GM12878 (cell line): Measurements from ENCODE around the gene MNT. TPM values are rescaled to one million over a fixed set of nuclear protein-coding genes. Genes with fewer than 3 reads are reported as not detected.

Experiments used
- ATAC-seq: fragments of 200-7000 bp; cut with Tn5 transposase; 3 replicates; pipeline ENCODE4 v1.9.1; 2020; ENCODE audit warnings: mild to moderate bottlenecking, moderate library complexity
- BruUV-seq: library from RNA; stranded (reverse); fragments of 400-500 nt; replicated peaks from 2 replicates; lab custom pipeline; 2021; lab: Mats Ljungman, UMichigan
- CTCF ChIA-PET: fragments of 300-600 bp; sonication (Branson Sonifier 250); formaldehyde crosslinking; extraction: SDS; loops from one replicate; lab custom pipeline; 2021; ENCODE audit warnings: inconsistent platforms; lab: Yijun Ruan, JAX
- POLR2A ChIA-PET: fragments of 350-600 bp; formaldehyde crosslinking; extraction: SDS; loops from one replicate; lab custom pipeline; 2021; ENCODE audit warnings: inconsistent platforms; lab: Charles Lee
- RAD21 ChIA-PET: fragments of 300-600 bp; sonication (Branson Sonifier 250); formaldehyde crosslinking; loops from one replicate; lab custom pipeline; 2023; ENCODE audit warnings: antibody characterized with exemption; ENCODE audit not compliant: unreplicated experiment; lab: Charles Lee
- SMC1A ChIA-PET: fragments of 300-600 bp; sonication (Branson Sonifier 250); formaldehyde crosslinking; loops from one replicate; lab custom pipeline; 2023; ENCODE audit not compliant: unreplicated experiment, uncharacterized antibody; lab: Charles Lee
- DNase-seq: peaks from one replicate; pipeline ENCODE4 v3.0.0-alpha.2; 2011; ENCODE audit warnings: low read depth, low spot score
- FAIRE-seq: peaks from 3 replicates; lab custom pipeline; 2011; peaks lifted over from hg19 to GRCh38; lab: Jason Lieb, UNC
- H2AFZ ChIP-seq: 2 replicates; pipeline ENCODE4 v1.6.0; 2011; ENCODE audit warnings: low read depth, low read length, control low read depth; ENCODE audit not compliant: control insufficient read depth
- H3K27ac ChIP-seq: 2 replicates; pipeline ENCODE4 v1.5.1; 2011; ENCODE audit warnings: control low read depth; ENCODE audit not compliant: control insufficient read depth, insufficient read depth
- H3K27me3 ChIP-seq, 2 experiments: replicated peaks in 1 of 2; 2 replicates each; pipeline versions ENCODE4 v1.6.0 to v1.6.1; 2011; ENCODE audit warnings: low read length in 1 of 2; ENCODE audit not compliant: control insufficient read depth in 2 of 2, insufficient read depth in 2 of 2
- H3K36me3 ChIP-seq, 2 experiments: 2 replicates each; pipeline ENCODE4 v1.5.1; 2011; ENCODE audit warnings: low read length in 1 of 2; ENCODE audit not compliant: control insufficient read depth in 2 of 2, insufficient read depth in 2 of 2
- H3K4me1 ChIP-seq: 2 replicates; pipeline ENCODE4 v1.6.1; 2011; ENCODE audit warnings: mild to moderate bottlenecking, low read length, moderate library complexity, mixed read lengths; ENCODE audit not compliant: control insufficient read depth, insufficient read depth
- H3K4me2 ChIP-seq: 2 replicates; pipeline ENCODE4 v1.6.0; 2011; ENCODE audit warnings: control low read depth; ENCODE audit not compliant: control insufficient read depth, insufficient read depth
- H3K4me3 ChIP-seq: fragments of 200-600 bp; sonication (generic); 2 replicates; pipeline ENCODE4 v1.5.1; 2016
- H3K79me2 ChIP-seq: 2 replicates; pipeline ENCODE4 v1.6.0; 2011; ENCODE audit warnings: low read length; ENCODE audit not compliant: control insufficient read depth, insufficient read depth
- H3K9ac ChIP-seq: 2 replicates; pipeline ENCODE4 v1.8.0; 2011; ENCODE audit warnings: low read length, control low read depth, mixed read lengths; ENCODE audit not compliant: control insufficient read depth, insufficient read depth
- H3K9me3 ChIP-seq: replicated peaks from 3 replicates; pipeline ENCODE4 v1.5.1; 2011; ENCODE audit warnings: mild to moderate bottlenecking, low read length; ENCODE audit not compliant: control insufficient read depth, insufficient read depth
- H4K20me1 ChIP-seq: 2 replicates; pipeline ENCODE4 v1.6.0; 2011; ENCODE audit not compliant: control insufficient read depth, insufficient read depth
- ASH2L ChIP-seq: fragments of 300-600, 200-600 bp; sonication (generic); IDR thresholded peaks from 2 replicates; pipeline ENCODE4 v1.6.1; 2017; ENCODE audit warnings: low read depth, mild to moderate bottlenecking, borderline replicate concordance
- EP300 ChIP-seq, 2 experiments: fragments of 150-350 bp in 1 of 2; IDR thresholded peaks; 2 replicates each; pipeline ENCODE4 v1.6.1; 2011 to 2012; ENCODE audit warnings: low read depth in 2 of 2, low read length in 2 of 2, borderline replicate concordance in 1 of 2, improper control_type of control experiment in 1 of 2, inconsistent platforms in 1 of 2; ENCODE audit not compliant: control insufficient read depth in 1 of 2
- RCOR1 ChIP-seq: conservative IDR thresholded peaks from 2 replicates; pipeline ENCODE4 v1.6.1; 2012; ENCODE audit warnings: low read depth, low read length, improper control_type of control experiment
- TAF1 ChIP-seq: IDR thresholded peaks from 2 replicates; pipeline ENCODE4 v1.6.1; 2011; ENCODE audit warnings: mild to moderate bottlenecking, low read depth, low read length, borderline replicate concordance
- TBL1XR1 ChIP-seq: IDR thresholded peaks from 2 replicates; pipeline ENCODE4 v1.6.1; 2012; ENCODE audit warnings: low read depth, low read length, improper control_type of control experiment
- WGBS: methylation state at CpG from one replicate; pipeline ENCODE4 v1.1.6; 2016; ENCODE audit warnings: low lambda C conversion rate; ENCODE audit not compliant: insufficient replicate concordance, insufficient coverage; ENCODE audit errors: missing lambda C conversion rate; 5-methylcytosine and 5-hydroxymethylcytosine counted together
- in situ Hi-C: fragments of 300-500 bp; cut with MboI; formaldehyde crosslinking; loops from 9 replicates; pipeline ENCODE4 v1.14.3; 2018; ENCODE audit warnings: mixed read lengths
- intact Hi-C: fragments of 100-400 bp; cut with micrococcal nuclease; formaldehyde crosslinking; loops from one replicate; pipeline ENCODE4 v1.14.2; 2022; ENCODE audit not compliant: unreplicated experiment
- polyA plus RNA-seq, 11 experiments: library from polyadenylated mRNA; depleted of rRNA in 4 of 11; unstranded in 6 of 11; stranded (reverse) in 5 of 11; fragments of >200 nt; fragmentation: Nextera tagmentation in 4 of 11; fragmentation: Illumina TruSeq in 1 of 11; extraction: Ambion mirVana in 4 of 11; extraction: Trizol in 1 of 11; gene quantifications; 1 replicate in 1 of 11; 2 replicates in 10 of 11; pipeline versions ENCODE4 v1.2.1 to v1.2.3, GENCODE V29; 2011 to 2016; ENCODE audit warnings: inconsistent platforms in 2 of 11, missing spikeins in 2 of 11, low read depth in 1 of 11
- total RNA-seq, 4 experiments: library from RNA; depleted of rRNA in 3 of 4; stranded (reverse); fragments of >200 nt in 3 of 4; fragmentation: Illumina TruSeq in 1 of 4; extraction: Trizol in 1 of 4; gene quantifications; 2 replicates each; pipeline versions ENCODE4 v1.2.1 to v1.2.3, GENCODE V29; 2013 to 2021

The MNT gene
- total and polyA plus RNA-seq, 10 of the 15 experiments (the other 5 are each of a cell fraction or from before 2014, with no cell fraction given), result 0.31 to 15.9 (median 3.8) TPM

GRCh38 chr17:2338315-2338657 lies 62.6 kb downstream of the MNT start:
- ATAC-seq (no peak), FAIRE-seq (no peak), DNase-seq (no peak)
- Histone ChIP-seq H3K4me2 (peak overlapping the region; percentile 66), H4K20me1 (no peaks in the 10 kb centered on the region), H3K9ac (peak overlapping the region; percentile 90), H3K27ac (no peak overlapping the region), H3K4me3 (peak overlapping the region; percentile 53), H3K27me3 (no peaks in the 10 kb centered on the region), H3K79me2 (peaks cover 42% of the 10 kb centered on the region), H3K36me3 (peaks cover 3 to 13% of the 10 kb centered on the region in 2 experiments; a peak in 3 of 4 replicates), H3K4me1 (peaks cover 5% of the 10 kb centered on the region), H3K9me3 (no peaks in the 10 kb centered on the region), H2AFZ (peak overlapping the region; percentile 61)
- no TSS peak for BruUV-seq
- TF ChIP-seq TAF1 (no peak), ASH2L (no peak), RCOR1 (no peak), TBL1XR1 (no peak), EP300 (IDR thresholded peaks at IDR 0.05; ENCODE audit: borderline replicate concordance in 1 of 2, control insufficient read depth in 1 of 2, low read depth in 2 of 2, low read length in 2 of 2) (no peak)
- ChIA-PET POLR2A (interaction anchor here (0.6 to 1.4 kb wide), 3 partner anchors 36 to 286 kb away, joined by 3 to 4 read pairs (median 3); no protein-coding TSS in a partner anchor), CTCF (interaction anchor here (1.0 to 3.1 kb wide), 5 partner anchors 15 to 285 kb away, joined by 3 to 13 read pairs (median 3); no protein-coding TSS in a partner anchor), RAD21 (interaction anchor here (0.7 to 1.4 kb wide), 6 partner anchors 15 to 283 kb away, joined by 3 to 4 read pairs (median 3); partner anchors contain the start of gene HIC1), SMC1A (no interaction called here)
- intact Hi-C loops, result loop anchor here (5.0 kb wide), 1 partner anchor 286 kb away; no protein-coding TSS in a partner anchor
- 35% methylated on average over 5 of the region's 5 CpGs for WGBS
- in situ Hi-C loops, result no loop called here
